ENCODE measurements around the gene SH2D2A.
"Not testable (repeated sequence)": the region's sequence is repeated elsewhere in the genome, so short reads cannot be mapped to it uniquely, and the experiment has no call there.

SH2D2A gene

DNA sequence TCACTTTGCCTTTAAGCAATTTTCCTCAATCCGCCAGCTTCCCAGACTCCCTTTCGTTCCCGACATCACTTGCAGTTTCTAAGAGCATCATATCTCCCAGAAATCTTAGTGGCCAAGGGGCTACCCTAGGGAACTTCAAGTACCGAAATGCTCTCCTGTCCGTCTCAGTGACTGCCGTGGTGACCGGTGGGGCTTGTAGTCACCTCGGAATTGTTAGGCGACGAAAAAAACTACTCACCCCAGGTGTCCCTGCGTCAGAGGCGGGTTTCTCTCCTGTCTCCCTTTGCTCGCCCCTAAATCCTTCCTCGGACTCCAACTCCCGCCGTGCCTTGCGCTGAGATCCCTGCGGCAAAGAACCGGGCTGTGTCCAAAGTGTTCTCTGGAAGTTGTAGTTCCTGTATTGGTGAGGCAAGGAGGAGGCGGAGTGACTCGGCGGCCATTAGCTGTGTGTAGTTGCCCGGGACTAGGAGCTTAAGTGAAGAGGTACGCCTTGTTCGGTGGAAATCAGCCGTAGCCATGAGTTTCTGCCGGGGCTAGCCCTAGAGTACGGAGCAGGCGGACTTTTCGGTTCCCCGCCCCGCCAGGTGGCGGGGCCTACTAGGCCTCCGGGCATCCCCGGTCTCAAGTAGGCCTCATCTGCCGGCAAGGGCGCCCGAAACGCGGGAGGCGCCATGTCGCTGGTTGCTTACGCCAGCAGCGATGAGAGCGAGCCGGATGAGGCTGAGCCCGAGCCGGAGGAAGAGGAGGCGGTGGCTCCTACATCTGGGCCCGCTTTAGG, 49.4 kb downstream of the SH2D2A start, which contains the start of gene PRCC:
TSS of gene PRCC (plus strand) at position 435 of the 778 bp plus-strand sequence. CDS start at position 672, 237 bp downstream.
- DNase-seq, result peak; percentile 100

GRCh38 chr1:156766298-156767100, 50.1 kb downstream of the SH2D2A start:
- DNase-seq, result peak; percentile 75

- no peak for DNase-seq
These were observed 51.0 kb downstream of the SH2D2A start for GRCh38 chr1:156765666-156766065.

GRCh38 chr1:156765136-156765535, 51.5 kb downstream of the SH2D2A start:
- not testable (repeated sequence) for DNase-seq

DNA sequence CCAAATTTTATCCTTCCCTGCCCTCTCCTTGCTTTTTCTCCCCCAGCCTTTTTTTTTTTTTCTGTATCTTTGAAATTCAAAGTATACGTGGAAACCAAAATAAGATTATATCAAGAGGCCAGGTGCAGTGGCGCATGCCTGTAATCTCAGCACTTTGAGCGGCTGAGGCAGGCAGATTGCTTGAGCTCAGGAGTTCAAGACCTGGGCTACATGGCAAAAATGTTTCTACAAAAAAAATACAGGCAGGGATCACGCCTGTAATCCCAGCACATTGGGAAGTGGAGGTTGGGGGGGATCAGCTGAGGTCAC, 55.9 kb downstream of the SH2D2A start:
- DNase-seq, result peak; percentile 85

- DNase-seq, result peak; percentile 96
These were observed 56.4 kb downstream of the SH2D2A start for GRCh38 chr1:156760092-156760795.

DNA sequence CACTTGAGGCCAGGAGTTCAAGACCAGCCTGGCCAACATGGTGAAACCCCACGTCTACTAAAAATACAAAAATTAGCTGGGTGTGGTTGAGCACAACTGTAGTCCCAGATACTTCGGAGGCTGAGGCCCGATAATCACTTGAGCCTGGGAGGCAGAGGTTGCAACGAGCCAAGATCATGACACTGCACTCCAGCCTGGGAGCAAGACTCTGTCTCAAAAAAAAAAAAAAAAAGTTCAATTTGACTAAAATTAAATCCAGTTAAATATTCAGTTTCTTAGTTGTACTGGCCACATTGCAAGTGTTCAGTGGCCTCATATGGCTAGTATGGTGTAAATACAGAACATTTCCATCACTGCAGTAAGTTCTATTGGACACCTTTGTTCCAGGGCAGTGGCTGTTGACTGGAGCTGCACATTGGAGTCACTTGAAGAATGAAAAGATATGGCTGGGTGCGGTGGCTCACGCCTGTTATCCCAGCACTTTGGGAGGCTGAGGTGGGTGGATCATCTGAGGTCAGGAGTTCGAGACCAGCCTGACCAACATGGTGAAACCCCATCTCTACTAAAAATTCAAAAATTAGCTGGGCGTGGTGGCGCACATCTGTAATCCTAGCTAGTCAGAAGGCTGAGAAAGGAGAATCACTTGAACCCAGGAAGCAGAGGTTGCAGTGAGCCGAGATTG, 58.9 kb downstream of the SH2D2A start:
- DNase-seq, result not testable (repeated sequence)

GRCh38 chr1:156756355-156756754, 60.3 kb downstream of the SH2D2A start:
- DNase-seq, result no peak
